Spinal cord (tissue), 10 donors: ENCODE measurements around the gene PTH. TPM values are rescaled to one million over a fixed set of nuclear protein-coding genes. Genes with fewer than 3 reads are reported as not detected.
A peak's percentile ranks its signal among the peaks of the same experiment; 100 is the strongest.

Experiments used
- DNase-seq, 6 donors: peaks; one replicate each; pipeline versions ENCODE4 v3.0.0 to v3.0.0-alpha.2; 2013 to 2015; ENCODE audit warnings: low spot score in 6 of 6, low read depth in 4 of 6
- H3K27ac ChIP-seq: one replicate; pipeline ENCODE4 v1.5.1; 2013; ENCODE audit warnings: low read depth, low read length, control low read depth
- H3K27me3 ChIP-seq: one replicate; pipeline ENCODE4 v1.6.1; 2013; ENCODE audit warnings: low read length; ENCODE audit not compliant: control insufficient read depth, insufficient read depth
- H3K36me3 ChIP-seq: one replicate; pipeline ENCODE4 v1.6.1; 2013; ENCODE audit warnings: low read length; ENCODE audit not compliant: control insufficient read depth, insufficient read depth
- H3K4me1 ChIP-seq: one replicate; pipeline ENCODE4 v1.6.1; 2013; ENCODE audit warnings: low read length; ENCODE audit not compliant: control insufficient read depth, insufficient read depth
- H3K4me3 ChIP-seq: one replicate; pipeline ENCODE4 v1.5.1; 2013; ENCODE audit warnings: low read depth, low read length, control low read depth
- H3K9me3 ChIP-seq: one replicate; pipeline ENCODE4 v1.6.1; 2013; ENCODE audit warnings: low read length; ENCODE audit not compliant: control insufficient read depth, insufficient read depth
- WGBS: methylation state at CpG from one replicate; pipeline ENCODE4 v1.1.5; 2013; ENCODE audit warnings: missing lambda C conversion rate; ENCODE audit not compliant: insufficient coverage; 5-methylcytosine and 5-hydroxymethylcytosine counted together
- long read RNA-seq, 4 donors: transcript quantifications; one replicate each; lab custom pipeline, GENCODE V29; 2026
- polyA plus RNA-seq, 2 donors: library from polyadenylated mRNA; unstranded; fragments of 120-200 nt; gene quantifications; one replicate each; pipeline ENCODE4 v1.2.1, GENCODE V29; 2013; ENCODE audit not compliant: insufficient read length in 2 of 2
- total RNA-seq, 2 donors: library from RNA; depleted of rRNA in 1 of 2; stranded (reverse); fragments of 120-200 nt in 1 of 2; fragments of >200 nt in 1 of 2; gene quantifications; one replicate each; pipeline versions ENCODE4 v1.2.3 to v1.2.4, GENCODE V29; 2013 to 2014
- donor health status: healthy.

PTH gene
- under 1 TPM in 1 of 2 donors, not detected in 1; 0.22 TPM for total RNA-seq
- polyA plus RNA-seq, result not detected
- long read RNA-seq, donor 1, result 0 reads
- long read RNA-seq, donor 2, result 0 reads
- long read RNA-seq, donor 3, result 0 reads
- long read RNA-seq, donor 4, result 0 reads

- no peak for DNase-seq
- no peaks in the 10 kb centered on the region for H3K36me3 ChIP-seq
- H3K9me3 ChIP-seq, result no peaks in the 10 kb centered on the region
- WGBS, result no CpG with 5 or more reads among the region's 3 CpGs
- H3K4me1 ChIP-seq, result no peaks in the 10 kb centered on the region
- no peak within 1 kb of the TSS for H3K4me3 ChIP-seq
- H3K27me3 ChIP-seq, result no peaks in the 10 kb centered on the region
- no peak within 1 kb of the TSS for H3K27ac ChIP-seq
These were observed at the start of gene PTH for GRCh38 chr11:13495929-13496328. Gene PTH (minus strand): TSS chr11:13495997. CDS start chr11:13492855, 3,142 bp downstream.

- H3K27ac ChIP-seq, result no peak overlapping the region
- H3K9me3 ChIP-seq, result no peaks in the 10 kb centered on the region
- no peaks in the 10 kb centered on the region for H3K4me1 ChIP-seq
- H3K4me3 ChIP-seq, result no peak overlapping the region
- H3K36me3 ChIP-seq, result no peaks in the 10 kb centered on the region
- 67% methylated on average over 1 of the region's 1 CpG for WGBS
- no peaks in the 10 kb centered on the region for H3K27me3 ChIP-seq
- DNase-seq, result no peak
These were observed 42.2 kb upstream of the PTH start for GRCh38 chr11:13538044-13538443.

- no peaks in the 10 kb centered on the region for H3K9me3 ChIP-seq
- H3K4me3 ChIP-seq, result no peak overlapping the region
- H3K27me3 ChIP-seq, result no peaks in the 10 kb centered on the region
- H3K4me1 ChIP-seq, result no peaks in the 10 kb centered on the region
- no peak for DNase-seq
- no peaks in the 10 kb centered on the region for H3K36me3 ChIP-seq
- no peak overlapping the region for H3K27ac ChIP-seq
- WGBS, result 90% methylated on average over 2 of the region's 2 CpGs
These were observed 40.0 kb upstream of the PTH start for GRCh38 chr11:13535819-13536218.

- Histone ChIP-seq H3K9me3 (no peaks in the 10 kb centered on the region), H3K36me3 (no peaks in the 10 kb centered on the region), H3K4me1 (no peaks in the 10 kb centered on the region), H3K4me3 (no peak overlapping the region), H3K27me3 (no peaks in the 10 kb centered on the region), H3K27ac (no peak overlapping the region)
- WGBS, result 86% methylated on average over 7 of the region's 7 CpGs
- DNase-seq, result no peak
These were observed 38.6 kb upstream of the PTH start for GRCh38 chr11:13534358-13534757.

GRCh38 chr11:13525257-13525656 is 29.5 kb upstream of the PTH start:
- 80% methylated on average over 1 of the region's 2 CpGs for WGBS
- H3K4me1 ChIP-seq, result no peaks in the 10 kb centered on the region

GRCh38 chr11:13503393-13503792 is 7.6 kb upstream of the PTH start:
- no peaks in the 10 kb centered on the region for H3K27me3 ChIP-seq
- no peaks in the 10 kb centered on the region for H3K36me3 ChIP-seq
- H3K9me3 ChIP-seq, result no peaks in the 10 kb centered on the region
- H3K27ac ChIP-seq, result no peak overlapping the region
- no CpG with 5 or more reads among the region's 1 CpG for WGBS
- H3K4me1 ChIP-seq, result no peaks in the 10 kb centered on the region
- no peak for DNase-seq
- no peak overlapping the region for H3K4me3 ChIP-seq

More at GRCh38 chr11:13525257-13525656, 29.5 kb upstream of the PTH start:
- no peak overlapping the region for H3K27ac ChIP-seq
- no peaks in the 10 kb centered on the region for H3K9me3 ChIP-seq
- no peaks in the 10 kb centered on the region for H3K36me3 ChIP-seq
- no peak for DNase-seq
- no peaks in the 10 kb centered on the region for H3K27me3 ChIP-seq
- no peak overlapping the region for H3K4me3 ChIP-seq

- no CpG with 5 or more reads among the region's 1 CpG for WGBS
- no peak for DNase-seq
These were observed 6.7 kb upstream of the PTH start for GRCh38 chr11:13502492-13502891.

GRCh38 chr11:13494051-13494450 is 1.7 kb downstream of the PTH start:
- no peaks in the 10 kb centered on the region for H3K9me3 ChIP-seq
- DNase-seq, result no peak
- H3K27me3 ChIP-seq, result no peaks in the 10 kb centered on the region
- WGBS, result 56% methylated on average over 2 of the region's 3 CpGs
- H3K4me3 ChIP-seq, result no peak overlapping the region
- H3K4me1 ChIP-seq, result no peaks in the 10 kb centered on the region
- no peak overlapping the region for H3K27ac ChIP-seq
- H3K36me3 ChIP-seq, result no peaks in the 10 kb centered on the region

More at GRCh38 chr11:13502492-13502891, 6.7 kb upstream of the PTH start:
- Histone ChIP-seq H3K27ac (no peak overlapping the region), H3K9me3 (no peaks in the 10 kb centered on the region), H3K4me1 (no peaks in the 10 kb centered on the region), H3K4me3 (no peak overlapping the region), H3K36me3 (no peaks in the 10 kb centered on the region), H3K27me3 (no peaks in the 10 kb centered on the region)

- Histone ChIP-seq H3K4me1 (no peaks in the 10 kb centered on the region), H3K36me3 (no peaks in the 10 kb centered on the region)
- no peak for DNase-seq
These were observed 8.2 kb downstream of the PTH start for GRCh38 chr11:13487661-13488030.

GRCh38 chr11:13486926-13487660 is 8.7 kb downstream of the PTH start:
- Histone ChIP-seq H3K4me3 (no peak overlapping the region), H3K4me1 (no peaks in the 10 kb centered on the region), H3K27ac (no peak overlapping the region), H3K36me3 (no peaks in the 10 kb centered on the region), H3K9me3 (no peaks in the 10 kb centered on the region), H3K27me3 (no peaks in the 10 kb centered on the region)
- peak in 1 of 6 donors; percentile 14 for DNase-seq
- WGBS, result 62% methylated on average over 23 of the region's 26 CpGs

More at GRCh38 chr11:13487661-13488030, 8.2 kb downstream of the PTH start:
- H3K4me3 ChIP-seq, result no peak overlapping the region
- no peaks in the 10 kb centered on the region for H3K9me3 ChIP-seq
- WGBS, result 73% methylated on average over 3 of the region's 5 CpGs
- no peak overlapping the region for H3K27ac ChIP-seq
- H3K27me3 ChIP-seq, result no peaks in the 10 kb centered on the region
